Gastroesophageal sphincter (tissue), 4 donors: ENCODE results near the gene YAP1. TPM values are rescaled to one million over a fixed set of nuclear protein-coding genes. Genes with fewer than 3 reads are reported as not detected.

ENCODE experiments used
- ATAC-seq: fragments of 150-250 bp; one replicate; pipeline ENCODE4 v1.9.1; 2016; ENCODE audit warnings: mild to moderate bottlenecking, moderate library complexity
- H3K27ac ChIP-seq, 4 donors: fragments of 200-600 bp; sonication (generic) in 3 of 4; 1 replicate in 3 of 4; 2 replicates in 1 of 4; pipeline ENCODE4 v1.5.1; 2016 to 2019
- H3K27me3 ChIP-seq: fragments of 200-600 bp; sonication (generic); one replicate; pipeline ENCODE4 v1.5.1; 2019
- H3K36me3 ChIP-seq, 2 donors: fragments of 200-600 bp; sonication (generic); one replicate each; pipeline ENCODE4 v1.5.1; 2019; ENCODE audit warnings: control low read depth in 1 of 2
- H3K4me1 ChIP-seq, 3 donors: fragments of 200-600 bp; sonication (generic); 1 replicate in 2 of 3; 2 replicates in 1 of 3; pipeline ENCODE4 v1.5.1; 2016 to 2019; ENCODE audit warnings: control low read depth in 2 of 3
- H3K4me3 ChIP-seq, 2 donors: fragments of 200-600 bp; sonication (generic); one replicate each; pipeline ENCODE4 v1.5.1; 2019; ENCODE audit warnings: mild to moderate bottlenecking in 1 of 2, moderate library complexity in 1 of 2
- H3K9me3 ChIP-seq, 3 donors: fragments of 200-600 bp; sonication (generic); one replicate each; pipeline ENCODE4 v1.5.1; 2017 to 2019; ENCODE audit warnings: control low read depth in 2 of 3
- EP300 ChIP-seq: sonication (generic); formaldehyde crosslinking; IDR thresholded peaks from one replicate; pipeline ENCODE4 v1.6.1; 2017; ENCODE audit warnings: antibody characterized with exemption, mild to moderate bottlenecking
- POLR2A ChIP-seq, 2 donors: fragments of 450-650 bp; IDR thresholded peaks; one replicate each; pipeline ENCODE4 v1.6.1; 2017; ENCODE audit warnings: antibody characterized with exemption in 2 of 2, mild to moderate bottlenecking in 2 of 2, moderate library complexity in 1 of 2
- POLR2AphosphoS5 ChIP-seq: sonication (generic); formaldehyde crosslinking; IDR thresholded peaks from one replicate; pipeline ENCODE4 v1.6.1; 2017; ENCODE audit warnings: antibody characterized with exemption
- WGBS, 2 donors: methylation state at CpG; one replicate each; pipeline ENCODE4 v1.1.5; 2018; ENCODE audit warnings: low coverage in 1 of 2; 5-methylcytosine and 5-hydroxymethylcytosine counted together
- total RNA-seq, 4 donors: library from RNA; depleted of rRNA; stranded (reverse); fragments of >200 nt; gene quantifications; one replicate each; pipeline ENCODE4 v1.1.0, GENCODE V29; 2016
- TF ChIP-seq, protein P1 (sequence below), 4 experiments: fragments of 200-600 bp in 2 of 4; fragments of 450-650 bp in 2 of 4; sonication (generic) in 1 of 4; IDR thresholded peaks; one replicate each; pipeline ENCODE4 v1.5.1; 2017 to 2019; ENCODE audit warnings: antibody characterized with exemption in 4 of 4, mild to moderate bottlenecking in 2 of 4, moderate library complexity in 2 of 4

The YAP1 gene
- total RNA-seq, 4 donors from 2014 or later = 192 to 323 (median 278) TPM

DNA sequence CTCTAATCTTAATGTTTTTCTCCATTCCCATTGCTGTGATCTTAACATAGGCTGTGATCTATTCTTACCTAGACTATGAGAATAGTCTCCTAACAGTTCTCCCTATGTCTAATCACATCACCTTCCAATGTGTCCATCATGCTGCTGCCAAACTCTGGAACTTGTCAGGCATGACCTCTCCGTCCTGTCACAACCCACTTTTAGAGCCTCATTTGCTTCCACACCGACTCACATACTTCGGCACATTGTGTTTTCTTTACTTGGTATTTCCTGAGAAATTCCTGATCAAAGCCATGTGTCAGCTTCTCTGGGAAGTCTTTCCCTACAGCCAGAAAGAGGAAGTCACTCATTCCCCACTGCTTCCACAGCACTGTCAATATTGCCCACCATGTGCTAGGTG lies 166.5 kb downstream of the YAP1 start:
- peaks cover 0 to 28% (median 0%) of the 10 kb centered on the region in 3 donors for H3K4me1 ChIP-seq
- TF ChIP-seq, protein P1, sequence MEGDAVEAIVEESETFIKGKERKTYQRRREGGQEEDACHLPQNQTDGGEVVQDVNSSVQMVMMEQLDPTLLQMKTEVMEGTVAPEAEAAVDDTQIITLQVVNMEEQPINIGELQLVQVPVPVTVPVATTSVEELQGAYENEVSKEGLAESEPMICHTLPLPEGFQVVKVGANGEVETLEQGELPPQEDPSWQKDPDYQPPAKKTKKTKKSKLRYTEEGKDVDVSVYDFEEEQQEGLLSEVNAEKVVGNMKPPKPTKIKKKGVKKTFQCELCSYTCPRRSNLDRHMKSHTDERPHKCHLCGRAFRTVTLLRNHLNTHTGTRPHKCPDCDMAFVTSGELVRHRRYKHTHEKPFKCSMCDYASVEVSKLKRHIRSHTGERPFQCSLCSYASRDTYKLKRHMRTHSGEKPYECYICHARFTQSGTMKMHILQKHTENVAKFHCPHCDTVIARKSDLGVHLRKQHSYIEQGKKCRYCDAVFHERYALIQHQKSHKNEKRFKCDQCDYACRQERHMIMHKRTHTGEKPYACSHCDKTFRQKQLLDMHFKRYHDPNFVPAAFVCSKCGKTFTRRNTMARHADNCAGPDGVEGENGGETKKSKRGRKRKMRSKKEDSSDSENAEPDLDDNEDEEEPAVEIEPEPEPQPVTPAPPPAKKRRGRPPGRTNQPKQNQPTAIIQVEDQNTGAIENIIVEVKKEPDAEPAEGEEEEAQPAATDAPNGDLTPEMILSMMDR (IDR thresholded peaks at IDR 0.05) = no peak
- TF ChIP-seq POLR2A (IDR thresholded peaks at IDR 0.05) = no peak
- no peak for TF ChIP-seq POLR2AphosphoS5
- no peak for TF ChIP-seq EP300
- H3K36me3 ChIP-seq = no peaks in the 10 kb centered on the region
- H3K9me3 ChIP-seq = no peaks in the 10 kb centered on the region
- H3K27me3 ChIP-seq = no peaks in the 10 kb centered on the region
- WGBS, 2 donors = 60 to 100% methylated on average over 1 to 3 of the region's 3 CpGs
- no peak overlapping the region for H3K27ac ChIP-seq
- ATAC-seq = no peak
- H3K4me3 ChIP-seq = no peak overlapping the region

DNA sequence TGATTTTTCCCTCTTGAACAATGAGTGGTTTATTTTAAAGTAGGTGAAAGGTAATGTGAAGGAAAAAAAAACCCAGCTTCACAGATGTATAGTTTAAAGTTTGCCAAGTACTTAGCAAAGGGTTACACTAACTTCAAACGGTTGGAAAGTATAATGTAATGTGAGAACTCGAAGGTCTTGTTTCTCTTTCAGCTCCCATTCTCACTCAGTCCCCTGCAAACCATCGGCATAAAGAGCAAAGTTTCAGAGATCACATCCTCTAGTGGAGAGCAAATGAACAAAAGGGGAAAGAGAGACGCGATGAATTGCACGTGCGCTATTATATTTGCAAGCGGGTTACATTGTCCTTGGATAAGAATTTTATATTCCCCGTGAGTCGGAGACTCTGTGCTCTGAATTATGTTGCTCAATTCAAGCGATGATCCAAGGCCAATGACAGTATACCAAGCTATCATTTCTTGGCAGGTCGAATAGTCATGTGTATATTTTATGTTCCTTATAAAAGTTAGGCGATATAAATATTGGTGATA lies 169.5 kb downstream of the YAP1 start:
- Histone ChIP-seq H3K27me3 (no peaks in the 10 kb centered on the region), H3K4me3 (peak overlapping the region in 1 of 2 donors; percentile 26), H3K27ac (peak overlapping the region in 3 of 4 donors; percentile 35 to 48 (median 45)), H3K9me3 (no peaks in the 10 kb centered on the region), H3K36me3 (no peaks in the 10 kb centered on the region), H3K4me1 (peaks cover 0 to 28% (median 0%) of the 10 kb centered on the region in 3 donors)
- TF ChIP-seq, protein P1 (IDR thresholded peaks at IDR 0.05) = peak in 3 of 4 experiments; percentile 35 to 43 (median 37)
- TF ChIP-seq POLR2AphosphoS5 (no peak), POLR2A (IDR thresholded peaks at IDR 0.05) (no peak)
- ATAC-seq = no peak
- WGBS, 2 donors = 8 to 12% methylated on average over 13 of the region's 13 CpGs

DNA sequence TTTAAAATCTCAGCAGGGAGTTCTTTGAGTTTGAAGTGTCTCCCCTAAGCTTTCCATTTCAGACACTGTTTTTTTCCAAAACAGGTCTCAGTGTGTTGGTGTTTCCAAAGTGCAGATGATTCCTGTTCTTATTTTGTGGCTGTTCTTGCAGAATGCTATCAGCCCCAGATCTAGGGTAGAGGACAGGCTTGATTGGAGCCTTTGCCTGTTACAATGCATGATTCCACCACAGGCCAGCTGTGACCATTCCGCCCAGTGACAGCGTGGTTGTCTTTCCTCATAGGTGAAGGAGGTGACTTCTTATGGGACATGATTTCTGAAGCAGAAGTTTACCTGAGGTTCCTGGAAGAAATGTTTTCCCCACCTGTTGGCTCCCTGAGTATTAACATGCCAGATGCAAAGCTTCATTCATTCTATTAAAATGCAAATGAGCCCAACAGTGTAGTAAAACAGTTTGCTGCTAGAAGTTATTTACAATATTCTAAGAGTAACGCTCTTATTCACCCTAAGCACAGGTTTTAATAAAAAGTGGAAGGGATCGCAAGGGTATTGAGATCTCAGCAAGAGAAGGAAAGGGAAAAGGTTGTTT lies 170.1 kb downstream of the YAP1 start:
- Histone ChIP-seq H3K36me3 (no peaks in the 10 kb centered on the region), H3K4me3 (no peak overlapping the region), H3K27me3 (no peaks in the 10 kb centered on the region), H3K9me3 (no peaks in the 10 kb centered on the region), H3K4me1 (peaks cover 0 to 28% (median 0%) of the 10 kb centered on the region in 3 donors), H3K27ac (peak overlapping the region in 1 of 4 donors; percentile 48)
- TF ChIP-seq POLR2A (IDR thresholded peaks at IDR 0.05) (no peak), EP300 (no peak), POLR2AphosphoS5 (no peak)
- TF ChIP-seq, protein P1 (IDR thresholded peaks at IDR 0.05) = no peak
- WGBS, 2 donors = 89% methylated on average over 3 of the region's 4 CpGs
- ATAC-seq = no peak

Other genes starting within 250 kb of the YAP1 start
- 10 to 100 TPM in 2 of 4 donors, 1 to 10 TPM in 2; 4.3 to 11.7 (median 9.6) TPM for gene CEP126, start 195.4 kb upstream of the YAP1 start, total RNA-seq
- gene ANGPTL5, start 193.9 kb upstream of the YAP1 start, total RNA-seq = under 1 TPM in 3 of 4 donors, not detected in 1; 0.12 to 0.62 (median 0.57) TPM
- gene CFAP300, start 63.0 kb upstream of the YAP1 start, total RNA-seq = 10 to 100 TPM in 1 of 4 donors, 1 to 10 TPM in 3; 1.4 to 23.3 (median 1.5) TPM
- gene BIRC3, start 207.0 kb downstream of the YAP1 start, total RNA-seq = 10 to 100 TPM; 10.6 to 19.0 (median 14.0) TPM
- 10 to 100 TPM; 22.4 to 58.2 (median 34.0) TPM for gene BIRC2, start 236.8 kb downstream of the YAP1 start, total RNA-seq